Activated naive CD4-positive, alpha-beta T cell treated with anti-CD3 and anti-CD28 coated beads, Interleukin-2, amount 50 U/mL, for 72 hours (primary cell): Measurements from ENCODE around the gene UGT1A4. TPM values are rescaled to one million over a fixed set of nuclear protein-coding genes. Genes with fewer than 3 reads are reported as not detected.
"Not testable (repeated sequence)": the region's sequence is repeated elsewhere in the genome, so short reads cannot be mapped to it uniquely, and the experiment has no call there.

Source experiments
- ATAC-seq, 2 donors: fragments of 150-1000 bp; cut with Tn5 transposase; 2 replicates each; pipeline ENCODE4 v1.10.0; 2021; ENCODE audit warnings: mild to moderate bottlenecking in 2 of 2, moderate library complexity in 2 of 2
- DNase-seq, 2 donors: peaks; one replicate each; pipeline ENCODE4 v3.0.0; 2021 to 2022; ENCODE audit warnings: low spot score in 2 of 2
- H3K27ac Mint-ChIP-seq, 2 donors: one replicate each; pipeline ENCODE4 v1.8.0; 2022; ENCODE audit warnings: mild to moderate bottlenecking in 2 of 2, mixed read lengths in 2 of 2
- H3K36me3 Mint-ChIP-seq, 2 donors: one replicate each; pipeline ENCODE4 v1.8.0; 2022; ENCODE audit warnings: mixed read lengths in 2 of 2
- H3K9me3 Mint-ChIP-seq, 2 donors: one replicate each; pipeline ENCODE4 v1.8.0; 2022; ENCODE audit warnings: mixed read lengths in 2 of 2
- total RNA-seq, 2 donors: library from RNA; stranded (reverse); gene quantifications; one replicate each; pipeline ENCODE4 v1.2.3, GENCODE V29; 2022

The UGT1A4 gene
- total RNA-seq, 2 donors from 2014 or later, result not detected

DNA sequence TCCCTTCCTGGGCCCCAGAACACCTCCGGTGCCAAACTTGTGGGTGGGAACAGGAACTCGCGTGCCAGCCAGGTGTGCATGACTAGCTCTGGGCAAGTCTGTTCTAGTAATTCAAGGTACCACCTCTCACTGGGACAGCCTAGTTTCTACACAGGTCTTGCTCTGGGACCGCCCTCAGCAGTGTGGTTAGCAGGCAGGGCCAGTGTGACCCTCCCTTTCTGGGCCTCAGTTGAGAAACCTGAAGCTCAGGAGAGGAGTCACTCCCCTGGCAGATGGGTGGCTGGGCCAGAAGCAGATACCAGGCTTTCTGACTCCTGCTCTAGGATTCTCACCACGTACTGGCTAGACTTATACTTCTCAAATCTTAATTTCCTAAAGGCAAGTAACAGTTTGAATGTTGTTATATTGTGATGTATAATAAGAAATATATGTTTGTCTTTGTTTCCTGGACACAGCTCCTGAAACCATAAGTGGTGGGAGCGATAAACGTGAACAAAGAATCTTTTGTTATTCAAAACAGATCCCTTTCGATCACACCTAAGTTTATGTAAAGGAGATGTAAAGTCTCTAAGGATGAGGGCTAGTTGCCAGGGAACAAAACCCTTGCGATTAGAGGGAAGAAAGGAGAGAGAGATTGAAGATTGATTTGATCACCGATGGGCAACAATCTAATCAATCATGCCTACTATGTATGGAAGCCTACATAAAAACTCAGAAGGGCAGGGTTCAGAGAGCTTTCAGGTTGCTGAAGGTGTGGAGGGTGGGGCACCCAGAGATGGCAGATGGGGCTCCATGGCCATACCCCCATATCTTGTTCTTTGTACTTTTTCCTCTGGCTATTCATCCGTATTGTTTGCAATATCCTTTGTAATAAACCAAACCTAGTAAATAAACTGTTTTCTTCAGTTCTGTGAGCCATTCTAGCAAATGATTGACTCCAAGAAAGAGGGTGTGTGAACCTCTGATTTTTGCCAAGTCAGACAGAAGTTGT lies 26.8 kb upstream of the UGT1A4 start:
- H3K36me3 Mint-ChIP-seq, result no peaks in the 10 kb centered on the region
- ATAC-seq (no peak), DNase-seq (no peak)
- no peaks in the 10 kb centered on the region for H3K9me3 Mint-ChIP-seq
- H3K27ac Mint-ChIP-seq, result no peak overlapping the region

DNA sequence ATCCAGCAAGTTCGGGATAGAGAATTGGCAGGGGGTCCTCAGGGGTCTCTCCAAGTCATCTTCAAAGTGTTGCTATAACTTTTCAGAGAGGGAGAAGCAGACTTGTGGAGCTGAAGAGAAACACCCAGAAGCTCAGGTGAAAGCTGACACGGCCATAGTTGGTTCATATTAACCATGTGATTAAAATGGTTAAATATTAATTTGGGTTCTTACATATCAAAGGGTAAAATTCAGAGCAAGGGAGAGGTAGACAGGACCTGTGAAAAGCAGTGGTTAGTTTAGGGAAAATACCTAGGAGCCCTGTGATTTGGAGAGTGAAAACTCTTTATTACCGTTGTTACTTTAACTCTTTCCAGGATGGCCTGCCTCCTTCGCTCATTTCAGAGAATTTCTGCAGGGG lies 25.9 kb upstream of the UGT1A4 start, which contains the start of gene UGT1A6:
Gene UGT1A6 (plus strand): TSS at position 243 of the 400 bp plus-strand sequence. CDS start 115 bp downstream, at position 358.
- Mint-ChIP-seq H3K27ac (no peak within 1 kb of the TSS), H3K36me3 (no peaks in the 10 kb centered on the region), H3K9me3 (no peaks in the 10 kb centered on the region)
- no peak for DNase-seq
- ATAC-seq, result no peak

DNA sequence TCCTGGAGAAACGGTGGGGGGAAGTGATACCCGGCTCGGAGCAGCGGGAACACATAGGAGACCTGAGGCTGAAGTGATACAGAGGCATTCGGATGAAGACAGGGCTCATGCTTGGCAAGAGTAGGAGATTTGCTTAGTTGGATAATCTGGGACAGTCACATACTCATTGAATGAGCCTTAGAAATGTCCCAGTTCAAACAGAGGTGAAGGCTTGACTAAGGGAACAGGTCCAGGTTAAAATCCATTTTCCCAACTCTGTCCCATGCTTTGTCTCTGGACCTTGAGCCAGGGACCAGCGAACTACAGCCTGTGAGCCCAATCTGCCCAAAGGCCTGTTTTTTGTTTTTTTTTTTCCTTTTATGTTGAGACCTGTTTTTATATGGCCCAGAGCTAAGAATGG lies 24.6 kb upstream of the UGT1A4 start:
- Mint-ChIP-seq H3K27ac (no peak overlapping the region), H3K36me3 (no peaks in the 10 kb centered on the region), H3K9me3 (no peaks in the 10 kb centered on the region)
- no peak for ATAC-seq
- DNase-seq, result no peak

DNA sequence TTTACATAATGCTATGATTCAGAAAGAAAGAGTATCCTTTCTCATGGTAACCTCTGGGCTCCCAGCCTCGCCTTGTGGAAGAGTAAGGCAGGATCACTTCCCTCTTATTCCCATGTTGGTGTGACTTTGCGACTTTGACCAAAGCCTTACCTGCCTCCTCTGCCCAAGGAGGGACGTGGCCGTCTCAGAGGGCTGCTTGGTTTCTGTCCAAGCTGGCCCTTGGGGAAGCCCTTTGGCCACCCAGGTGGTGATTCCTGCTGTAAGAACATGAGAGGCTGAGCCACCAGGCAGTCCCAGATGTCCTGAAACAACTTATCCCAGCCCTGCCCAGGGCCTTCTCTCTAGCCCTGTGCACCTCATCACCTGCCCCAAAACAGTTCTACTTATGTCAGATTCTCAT lies 19.8 kb upstream of the UGT1A4 start:
- Mint-ChIP-seq H3K9me3 (no peaks in the 10 kb centered on the region), H3K27ac (no peak overlapping the region), H3K36me3 (no peaks in the 10 kb centered on the region)
- no peak for ATAC-seq
- no peak for DNase-seq

DNA sequence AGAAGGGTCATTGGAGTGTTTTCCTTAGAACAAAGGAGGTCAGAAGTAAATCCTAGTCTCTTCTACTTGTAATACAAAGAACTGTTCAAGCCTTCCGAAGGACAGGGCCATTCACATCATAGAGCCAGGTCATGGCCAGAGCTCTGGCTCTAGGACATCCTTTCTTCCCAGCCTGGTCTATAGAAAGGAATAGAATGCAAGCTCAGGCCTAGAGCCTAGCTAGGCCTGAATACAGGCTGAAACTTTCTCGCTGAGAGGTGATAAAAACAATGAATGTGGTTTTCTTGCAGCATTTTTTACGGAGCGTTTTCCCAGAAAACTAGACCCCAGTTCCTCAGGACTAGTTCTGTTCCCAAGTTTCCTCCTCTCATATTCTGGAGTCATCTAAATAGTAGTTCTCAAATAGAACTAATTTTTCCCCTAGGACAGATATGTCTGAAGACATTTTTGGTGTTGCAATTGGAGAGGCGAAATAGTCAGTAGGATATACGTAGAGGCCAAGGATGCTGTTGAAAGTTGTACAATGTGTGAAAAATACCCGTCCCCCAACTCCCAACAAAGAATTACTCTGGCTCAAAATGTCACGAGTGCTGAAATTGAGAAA lies 19.0 kb upstream of the UGT1A4 start:
- Mint-ChIP-seq H3K36me3 (peaks cover 0 to 6% of the 10 kb centered on the region in 2 donors), H3K9me3 (peaks cover 3 to 5% of the 10 kb centered on the region in 2 donors), H3K27ac (no peak overlapping the region)
- DNase-seq (no peak), ATAC-seq (no peak)

DNA sequence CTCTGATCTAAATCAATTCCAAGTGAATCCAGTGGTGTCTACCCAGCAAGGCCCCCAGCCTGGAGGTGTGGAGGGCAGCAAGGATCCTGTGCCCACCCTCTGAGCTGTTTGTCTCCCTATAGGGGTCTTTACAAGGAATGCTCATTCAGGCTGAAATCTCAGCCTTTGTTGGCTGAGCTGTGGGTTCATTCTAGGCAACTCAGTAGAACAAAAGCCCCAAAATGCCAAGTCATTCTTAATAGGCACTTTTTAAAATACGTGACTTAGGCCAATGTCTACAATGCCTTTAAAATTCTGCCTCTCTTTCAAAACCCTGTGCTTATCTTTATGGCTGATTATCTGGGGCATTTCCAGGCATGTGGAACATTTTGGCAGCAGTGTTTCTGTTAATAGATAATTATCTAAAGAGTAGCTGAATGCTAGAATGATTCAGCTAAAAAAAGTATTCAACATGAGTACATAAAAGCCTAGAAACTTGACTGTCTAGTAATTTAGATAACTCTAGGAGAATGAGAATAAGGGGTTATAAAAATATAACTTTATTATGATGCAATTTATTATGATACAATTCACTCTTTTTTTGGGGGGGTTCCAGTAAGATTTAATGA lies 18.4 kb upstream of the UGT1A4 start:
- H3K27ac Mint-ChIP-seq, result no peak overlapping the region
- DNase-seq, result no peak
- peaks cover 0 to 6% of the 10 kb centered on the region in 2 donors for H3K36me3 Mint-ChIP-seq
- ATAC-seq, result no peak
- peaks cover 3 to 5% of the 10 kb centered on the region in 2 donors for H3K9me3 Mint-ChIP-seq

DNA sequence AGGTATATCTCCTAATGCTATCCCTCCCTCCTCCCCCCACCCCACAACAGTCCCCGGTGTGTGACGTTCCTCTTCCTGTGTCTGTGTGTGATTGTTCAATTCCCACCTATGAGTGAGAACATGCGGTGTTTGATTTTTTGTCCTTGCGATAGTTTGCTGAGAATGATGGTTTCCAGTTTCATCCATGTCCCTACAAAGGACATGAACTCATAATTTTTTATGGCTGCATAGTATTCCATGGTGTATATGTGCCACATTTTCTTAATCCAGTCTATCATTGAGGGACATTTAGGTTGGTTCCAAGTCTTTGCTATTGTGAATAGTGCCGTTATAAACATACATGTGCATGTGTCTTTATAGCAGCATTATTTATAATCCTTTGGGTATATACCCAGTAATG lies 17.7 kb upstream of the UGT1A4 start:
- not testable (repeated sequence) for H3K36me3 Mint-ChIP-seq, ATAC-seq, H3K9me3 Mint-ChIP-seq, H3K27ac Mint-ChIP-seq, DNase-seq

DNA sequence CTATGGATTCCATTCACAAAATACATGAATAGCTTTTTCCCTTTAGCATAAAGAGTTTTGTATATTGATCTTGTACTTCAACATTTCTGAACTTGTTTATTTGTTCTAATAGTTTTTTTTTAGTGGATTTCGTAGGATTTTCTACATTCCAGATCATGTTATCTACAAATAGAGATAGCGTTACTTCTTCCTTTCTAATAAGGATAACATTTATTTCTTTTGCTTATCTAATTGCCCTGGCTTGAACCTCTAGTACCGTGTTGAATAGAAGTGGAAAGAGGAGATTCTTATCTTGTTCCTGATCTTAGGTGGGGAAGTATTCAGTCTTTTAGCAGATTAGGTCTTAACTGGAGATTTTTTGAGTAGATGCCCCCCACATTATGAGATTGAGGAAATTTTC lies 16.3 kb upstream of the UGT1A4 start:
- Mint-ChIP-seq H3K9me3 (peaks cover 3 to 5% of the 10 kb centered on the region in 2 donors), H3K36me3 (peaks cover 0 to 6% of the 10 kb centered on the region in 2 donors)
- ATAC-seq, result no peak

DNA sequence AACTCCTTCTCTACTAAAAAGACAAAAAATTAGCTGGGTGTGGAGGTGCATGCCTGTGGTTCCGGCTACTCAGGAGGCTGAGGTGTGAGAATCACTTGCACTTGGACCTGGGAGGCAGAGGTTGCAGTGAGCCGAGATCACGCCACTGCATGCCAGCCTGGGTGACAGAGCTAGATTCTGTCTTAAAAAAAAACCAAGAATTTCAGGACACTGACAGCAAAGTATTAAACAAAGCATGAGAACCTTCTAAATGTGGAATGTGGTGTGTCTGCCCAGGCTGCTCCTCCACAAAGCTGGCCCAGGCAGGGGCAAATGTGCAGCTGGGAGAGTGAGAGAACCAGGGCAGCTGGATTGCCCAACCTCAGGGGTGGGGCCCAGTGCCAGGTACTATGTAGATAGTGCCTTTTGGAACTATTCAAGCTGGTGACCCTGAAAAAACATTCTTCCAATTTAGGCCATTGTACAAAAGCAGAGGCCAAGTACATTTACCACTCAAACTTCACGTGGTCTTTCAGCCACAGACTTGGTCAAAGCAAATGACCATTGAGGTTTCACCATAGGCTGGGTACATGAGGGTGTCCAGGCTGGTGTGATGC lies 12.5 kb upstream of the UGT1A4 start:
- Mint-ChIP-seq H3K9me3 (peaks cover 3 to 5% of the 10 kb centered on the region in 2 donors), H3K36me3 (peaks cover 0 to 6% of the 10 kb centered on the region in 2 donors), H3K27ac (no peak overlapping the region)
- ATAC-seq (no peak), DNase-seq (no peak)

More for the DNA sequence above, 16.3 kb upstream of the UGT1A4 start:
- no peak overlapping the region for H3K27ac Mint-ChIP-seq
- no peak for DNase-seq

DNA sequence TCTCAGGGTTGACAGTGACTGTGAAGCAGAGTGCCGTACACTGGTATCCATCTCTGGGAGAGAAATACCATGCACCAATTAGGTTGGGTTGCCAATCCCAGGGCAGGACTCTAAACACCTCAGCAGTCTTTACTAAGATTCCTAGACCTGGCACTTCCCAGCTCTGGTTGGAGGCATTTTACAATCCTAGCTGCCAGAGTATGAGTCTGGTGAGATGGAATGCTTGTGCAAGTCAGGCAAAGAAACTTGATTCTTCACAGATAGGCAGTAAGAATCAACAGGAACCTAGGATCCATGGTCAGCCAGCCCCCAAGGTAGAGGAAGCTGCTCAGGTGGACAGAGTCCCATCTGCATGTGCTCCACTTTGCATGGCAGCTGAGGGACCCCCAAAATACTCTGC lies 11.8 kb upstream of the UGT1A4 start:
- DNase-seq (no peak), ATAC-seq (no peak)
- peaks cover 0 to 6% of the 10 kb centered on the region in 2 donors for H3K36me3 Mint-ChIP-seq
- H3K9me3 Mint-ChIP-seq, result peaks cover 3 to 5% of the 10 kb centered on the region in 2 donors
- no peak overlapping the region for H3K27ac Mint-ChIP-seq

DNA sequence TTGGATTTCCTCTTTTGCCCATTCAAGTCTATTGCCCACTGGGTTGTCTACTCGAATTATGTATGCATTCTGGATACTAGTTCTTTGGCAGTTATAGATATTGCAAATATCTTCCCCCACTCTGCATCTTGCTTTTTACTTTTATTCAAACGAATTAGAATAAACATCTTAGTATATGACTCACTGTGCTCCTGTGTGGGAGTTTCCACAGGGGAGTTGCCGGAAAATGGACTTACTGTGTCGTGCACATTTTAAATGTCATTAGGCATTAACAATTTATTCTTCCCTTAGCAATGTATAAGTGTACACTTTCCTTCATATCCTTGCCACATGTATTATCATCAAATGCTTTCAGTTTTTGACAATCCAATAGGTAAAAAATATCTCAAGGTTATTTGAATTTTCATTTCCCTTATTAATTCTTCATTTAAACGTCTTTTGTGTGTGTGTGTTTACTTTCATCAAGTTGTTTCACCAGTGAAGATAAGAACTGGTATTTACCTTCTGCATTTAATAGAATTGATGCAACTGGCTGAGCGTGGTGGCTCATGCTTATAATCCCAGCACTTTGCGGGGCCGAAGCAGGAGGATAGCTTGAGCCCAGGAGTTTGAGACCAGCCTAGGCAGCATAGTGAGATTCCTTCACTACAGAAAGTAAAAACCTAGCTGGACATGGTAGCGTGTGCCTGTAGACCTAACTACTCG lies 10.4 kb upstream of the UGT1A4 start:
- DNase-seq, result no peak
- peaks cover 0 to 6% of the 10 kb centered on the region in 2 donors for H3K36me3 Mint-ChIP-seq
- no peak for ATAC-seq
- no peak overlapping the region for H3K27ac Mint-ChIP-seq
- H3K9me3 Mint-ChIP-seq, result peaks cover 3 to 5% of the 10 kb centered on the region in 2 donors

DNA sequence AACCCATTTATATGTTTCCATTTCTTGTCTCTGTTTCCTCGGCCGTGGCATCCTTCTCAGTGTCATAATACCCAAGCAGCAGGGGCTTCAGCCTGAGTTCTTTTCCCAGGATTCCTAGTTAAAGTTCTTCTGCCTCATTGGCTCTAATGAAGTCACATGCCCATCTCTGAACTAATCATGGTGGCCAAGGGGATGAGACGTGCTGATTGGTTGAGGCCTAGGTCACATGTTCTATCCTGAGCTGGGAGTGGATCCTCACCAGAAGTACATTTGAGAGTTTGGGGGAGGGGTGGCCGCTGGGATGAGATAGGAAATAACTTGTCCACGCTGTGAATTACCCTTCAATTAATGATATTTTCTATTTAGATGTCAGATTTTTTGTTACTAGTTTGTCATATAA lies 9.6 kb upstream of the UGT1A4 start:
- H3K36me3 Mint-ChIP-seq, result peaks cover 0 to 4% of the 10 kb centered on the region in 2 donors
- DNase-seq (no peak), ATAC-seq (no peak)
- H3K9me3 Mint-ChIP-seq, result peaks cover 3 to 4% of the 10 kb centered on the region in 2 donors
- H3K27ac Mint-ChIP-seq, result no peak overlapping the region

DNA sequence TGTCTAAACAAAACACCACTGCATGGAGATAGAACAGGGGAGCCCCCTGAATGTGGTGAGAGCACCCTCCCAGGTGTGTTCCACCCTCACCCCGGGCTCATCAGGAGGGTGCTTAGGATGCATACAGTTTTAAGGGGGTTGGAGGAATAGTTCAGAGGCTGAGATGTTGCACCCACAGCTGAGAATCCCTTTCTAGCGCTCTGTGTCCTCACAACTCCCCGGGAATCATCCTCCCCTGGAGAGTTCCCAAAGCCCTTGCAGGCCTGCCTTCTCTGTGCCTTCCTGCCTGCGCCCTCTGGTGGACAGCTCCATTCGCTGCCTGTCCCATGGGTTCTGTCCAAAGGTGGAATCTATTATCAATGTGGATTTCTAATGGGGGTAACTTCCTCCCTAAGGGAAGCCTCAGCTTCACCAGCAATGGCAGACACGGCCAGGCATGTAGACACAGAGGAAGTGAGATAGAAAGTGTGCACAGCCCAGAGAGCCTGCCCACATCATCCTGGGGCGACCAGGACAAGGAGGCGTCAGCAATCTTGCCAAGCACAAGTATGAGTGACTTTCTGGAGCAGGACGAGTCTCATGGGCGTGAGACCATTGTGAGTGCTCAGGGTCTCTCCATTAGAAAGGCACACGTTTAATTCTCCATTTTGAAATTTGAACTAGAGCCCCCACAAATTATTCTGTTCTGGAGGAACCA lies 7.1 kb upstream of the UGT1A4 start:
- ATAC-seq (peak; percentile 71 to 73), DNase-seq (peak in 1 of 2 donors; percentile 76)
- Mint-ChIP-seq H3K9me3 (no peaks in the 10 kb centered on the region), H3K36me3 (no peaks in the 10 kb centered on the region), H3K27ac (no peak overlapping the region)

DNA sequence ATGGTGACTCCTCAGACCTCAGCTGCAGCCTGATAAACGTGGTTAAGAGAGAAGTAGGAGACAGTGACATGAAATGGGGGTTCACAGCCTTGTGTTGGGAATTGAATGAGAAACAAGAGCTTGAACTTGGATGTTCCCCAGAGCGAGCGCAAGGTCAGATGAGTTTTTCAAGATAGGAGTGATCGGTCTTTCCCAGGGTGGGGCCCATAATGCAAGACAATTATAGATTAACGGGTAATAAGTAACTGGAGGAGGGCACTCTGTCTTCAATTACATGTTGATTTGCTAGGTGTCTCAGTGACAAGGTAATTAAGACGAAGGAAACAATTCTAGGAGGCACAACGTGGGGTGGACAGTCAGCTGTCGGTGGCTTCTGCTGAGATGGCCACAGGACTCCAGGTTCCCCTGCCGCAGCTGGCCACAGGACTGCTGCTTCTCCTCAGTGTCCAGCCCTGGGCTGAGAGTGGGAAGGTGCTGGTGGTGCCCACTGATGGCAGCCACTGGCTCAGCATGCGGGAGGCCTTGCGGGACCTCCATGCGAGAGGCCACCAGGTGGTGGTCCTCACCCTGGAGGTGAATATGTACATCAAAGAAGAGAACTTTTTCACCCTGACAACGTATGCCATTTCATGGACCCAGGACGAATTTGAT lies 5.8 kb upstream of the UGT1A4 start, which contains the start of gene UGT1A5:
Gene UGT1A5 (plus strand): TSS at position 297 of the 651 bp plus-strand sequence. CDS start 85 bp downstream, at position 382.
- Mint-ChIP-seq H3K9me3 (no peaks in the 10 kb centered on the region), H3K36me3 (no peaks in the 10 kb centered on the region), H3K27ac (no peak within 1 kb of the TSS)
- DNase-seq (no peak), ATAC-seq (no peak)

DNA sequence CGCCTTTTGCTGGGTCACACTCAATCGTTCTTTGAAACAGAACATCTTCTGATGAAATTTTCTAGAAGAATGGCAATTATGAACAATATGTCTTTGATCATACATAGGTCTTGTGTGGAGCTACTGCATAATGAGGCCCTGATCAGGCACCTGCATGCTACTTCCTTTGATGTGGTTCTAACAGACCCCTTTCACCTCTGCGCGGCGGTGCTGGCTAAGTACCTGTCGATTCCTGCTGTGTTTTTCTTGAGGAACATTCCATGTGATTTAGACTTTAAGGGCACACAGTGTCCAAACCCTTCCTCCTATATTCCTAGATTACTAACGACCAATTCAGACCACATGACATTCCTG lies 5.3 kb upstream of the UGT1A4 start:
- no peak for DNase-seq
- no peaks in the 10 kb centered on the region for H3K36me3 Mint-ChIP-seq
- no peak for ATAC-seq
- no peaks in the 10 kb centered on the region for H3K9me3 Mint-ChIP-seq
- no peak overlapping the region for H3K27ac Mint-ChIP-seq
